Muscle of arm (tissue), 12 donors: Measurements from ENCODE around the gene ARHGEF37. TPM values are rescaled to one million over a fixed set of nuclear protein-coding genes. Genes with fewer than 3 reads are reported as not detected.
"Not testable (repeated sequence)": the region's sequence is repeated elsewhere in the genome, so short reads cannot be mapped to it uniquely, and the experiment has no call there.

Source experiments
- DNase-seq: peaks from one replicate; pipeline ENCODE4 v3.0.0-alpha.2; 2013
- polyA plus RNA-seq, 12 donors: library from polyadenylated mRNA; unstranded; fragments of 120-200 nt; gene quantifications; one replicate each; pipeline ENCODE4 v1.2.1, GENCODE V29; 2013; ENCODE audit not compliant: insufficient read length in 12 of 12

Gene ARHGEF37
- polyA plus RNA-seq, 12 donors = 2.7 to 7.7 (median 4.5) TPM; not detected in 2

DNA sequence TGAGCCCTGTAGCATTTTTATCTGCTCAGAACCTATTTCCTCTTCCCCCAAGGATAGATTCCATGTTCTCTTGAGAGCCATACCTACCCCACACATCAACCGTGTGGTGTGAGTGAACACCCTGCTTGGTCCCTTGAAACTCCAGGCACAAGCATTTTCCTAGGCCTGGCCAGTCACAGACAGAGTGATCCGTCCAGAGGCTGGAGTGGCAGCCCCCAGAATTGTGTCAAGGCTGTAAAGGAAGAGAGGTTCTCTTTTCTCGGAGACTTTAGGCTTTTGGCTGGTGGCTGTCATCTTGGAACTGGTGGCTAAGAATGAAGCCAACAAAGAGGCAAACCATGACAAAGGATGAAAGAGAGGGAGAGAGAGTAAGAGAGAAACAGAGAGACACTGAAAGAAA, 66.0 kb downstream of the ARHGEF37 start:
- no peak for DNase-seq

- DNase-seq = not testable (repeated sequence)
Observed at GRCh38 chr5:149648464-149649393, 67.4 kb downstream of the ARHGEF37 start.

- not testable (repeated sequence) for DNase-seq
Observed at GRCh38 chr5:149649730-149650129, 68.4 kb downstream of the ARHGEF37 start.

DNA sequence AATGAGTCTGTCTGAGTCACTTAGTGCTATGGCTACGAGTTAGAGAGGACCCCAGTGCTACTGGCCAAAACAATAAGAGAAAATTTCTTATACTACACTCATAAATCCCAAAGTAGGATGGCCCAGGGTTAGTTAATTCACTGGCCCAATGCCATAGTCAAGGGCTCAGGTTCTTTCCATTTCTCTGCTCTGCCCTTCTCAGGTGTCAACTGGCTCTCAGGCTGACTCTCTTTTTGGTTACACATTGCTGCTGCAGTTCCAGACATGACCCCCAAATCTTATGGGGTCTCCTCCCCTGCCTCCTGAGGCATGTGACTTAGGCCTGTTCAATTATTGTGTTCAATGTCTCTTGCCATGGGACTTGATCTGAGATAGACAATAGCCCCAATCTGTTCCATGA, 70.4 kb downstream of the ARHGEF37 start:
- no peak for DNase-seq

- DNase-seq = no peak
Observed at GRCh38 chr5:149652697-149653096, 71.4 kb downstream of the ARHGEF37 start.

DNA sequence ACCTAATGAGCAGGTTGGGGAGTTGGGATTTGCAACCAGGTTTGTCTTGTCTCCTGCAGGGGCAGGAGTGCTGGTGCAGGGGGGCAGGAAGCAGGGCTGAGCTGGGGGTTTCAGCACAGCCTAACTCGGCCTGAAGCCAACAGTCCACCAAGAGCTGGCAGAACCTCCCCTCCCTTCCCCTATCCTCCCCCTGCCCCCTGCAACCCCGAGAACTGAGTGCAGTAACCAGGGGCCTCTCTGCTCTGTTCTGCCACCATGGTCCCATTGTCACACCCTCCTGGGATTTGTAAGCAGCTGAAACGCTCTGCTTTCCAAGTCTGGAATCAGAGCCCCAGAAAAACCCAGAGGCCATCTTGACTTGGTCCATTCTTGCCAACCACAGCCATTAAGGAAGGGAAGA, 72.9 kb downstream of the ARHGEF37 start:
- no peak for DNase-seq

- DNase-seq = no peak
Observed at GRCh38 chr5:149654883-149655505, 73.7 kb downstream of the ARHGEF37 start.

GRCh38 chr5:149656576-149657182, 75.4 kb downstream of the ARHGEF37 start:
- DNase-seq = no peak

GRCh38 chr5:149657324-149657723, 76.0 kb downstream of the ARHGEF37 start:
- no peak for DNase-seq

DNA sequence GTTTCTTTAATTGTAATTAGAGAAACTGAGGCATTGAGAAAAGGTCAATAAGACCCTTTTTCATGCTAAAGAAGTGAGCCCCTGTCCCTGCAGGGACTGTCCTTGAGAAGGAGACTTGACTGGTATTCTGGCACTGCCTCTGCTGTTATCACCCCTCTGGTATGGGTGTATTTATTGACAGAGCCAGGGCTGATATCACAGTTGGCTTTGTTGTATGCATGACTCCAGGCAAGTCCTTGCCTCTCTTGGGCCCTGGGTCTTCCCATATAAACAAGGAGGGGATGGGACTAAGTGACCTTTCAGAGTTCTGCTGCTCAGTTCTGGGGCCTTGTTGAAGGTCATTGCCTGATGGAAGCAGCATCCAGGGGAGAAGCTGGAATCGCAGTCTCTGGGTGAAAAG, 77.0 kb downstream of the ARHGEF37 start:
- no peak for DNase-seq

DNA sequence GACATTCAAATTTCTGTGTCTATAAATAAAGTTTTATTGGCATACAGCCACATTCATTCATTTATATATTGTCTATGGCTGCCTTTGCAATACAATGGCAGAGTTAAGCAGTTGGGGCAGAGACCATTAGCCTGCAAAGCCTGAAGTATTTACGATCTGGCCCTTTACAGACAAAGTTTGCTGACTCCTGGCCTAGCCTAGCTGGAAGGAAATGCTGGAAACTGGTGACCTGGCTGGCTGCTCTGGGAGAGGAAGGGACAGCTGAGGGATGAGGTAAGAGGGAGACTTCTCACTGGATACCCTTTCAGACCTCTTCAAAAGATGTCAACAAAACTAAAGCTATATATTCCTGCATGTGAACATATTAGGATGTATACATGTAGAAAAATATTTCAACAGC, 82.8 kb downstream of the ARHGEF37 start:
- DNase-seq = no peak

DNA sequence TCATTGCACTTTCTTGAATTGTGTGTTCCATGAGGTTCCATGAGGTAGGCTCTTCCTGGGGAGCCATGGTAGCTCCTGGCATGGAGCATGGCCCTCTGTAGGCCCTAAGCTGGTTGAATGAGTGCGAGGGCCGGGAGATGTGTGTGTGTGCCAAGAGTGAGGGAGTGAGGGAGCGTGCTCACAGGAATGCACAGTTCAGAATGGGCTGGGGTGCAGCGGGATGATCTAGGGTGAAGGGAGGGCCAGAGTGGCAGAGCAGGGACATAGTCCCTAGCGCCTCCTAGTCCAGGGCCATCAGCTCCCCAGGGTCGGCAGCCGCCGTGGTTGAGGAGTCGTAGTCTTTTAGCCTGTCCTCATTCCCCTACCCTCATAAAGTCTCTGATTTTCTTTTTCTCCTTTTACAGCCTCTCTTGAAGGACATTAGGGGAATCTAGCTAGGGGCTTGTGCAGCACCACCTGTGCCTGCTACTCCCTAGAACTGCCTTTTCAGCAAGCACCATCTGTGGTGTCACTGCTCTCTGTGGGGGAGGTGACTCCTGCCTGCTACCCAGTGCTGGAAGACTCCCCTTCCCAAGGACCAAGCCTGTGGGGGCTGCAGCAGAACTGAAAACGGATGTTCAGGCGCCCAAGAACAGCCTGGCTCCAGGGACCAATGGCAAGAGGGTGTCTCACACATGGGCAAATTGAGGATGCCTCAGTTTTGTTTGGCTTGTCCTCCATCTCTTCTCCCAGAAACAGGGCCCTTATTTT, 83.5 kb downstream of the ARHGEF37 start:
- no peak for DNase-seq

DNA sequence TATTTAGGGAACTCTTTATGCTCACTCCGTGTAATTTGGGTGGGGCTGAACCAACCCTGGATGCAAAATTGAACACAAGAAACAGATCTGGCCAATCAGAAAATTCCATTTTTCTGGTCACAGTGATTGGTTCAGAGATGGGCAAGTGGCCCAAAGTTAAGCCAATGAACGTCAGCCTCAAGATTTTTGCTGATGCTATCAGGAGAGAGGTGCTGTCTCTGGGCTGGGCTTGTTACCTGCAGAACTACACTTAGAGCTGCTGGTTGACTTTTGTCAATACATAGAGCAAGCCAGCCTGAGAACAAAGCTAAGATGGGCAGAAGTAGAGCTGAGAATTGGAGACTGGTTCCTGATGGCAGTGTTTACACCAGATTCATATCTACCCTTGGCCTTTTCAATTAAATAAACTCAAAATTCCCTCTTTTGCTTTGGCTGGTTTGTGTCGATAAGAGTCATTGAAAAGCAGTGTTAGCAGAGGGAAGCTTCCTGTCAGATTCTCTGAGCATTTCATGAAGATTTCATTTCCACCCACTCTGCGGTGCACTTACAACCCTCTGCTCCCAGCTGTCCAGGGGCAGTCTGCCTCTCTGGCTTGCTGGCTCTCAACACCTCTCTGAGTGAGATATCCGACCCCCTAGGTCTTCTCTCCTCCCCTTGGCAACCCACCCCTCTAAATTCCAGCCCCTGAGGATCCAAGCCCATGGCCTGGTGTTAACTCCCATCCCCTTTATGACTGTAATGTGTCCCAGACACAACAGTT, 84.3 kb downstream of the ARHGEF37 start:
- DNase-seq = no peak

GRCh38 chr5:149666212-149666852, 85.0 kb downstream of the ARHGEF37 start:
- DNase-seq = no peak

GRCh38 chr5:149667084-149667828, 86.0 kb downstream of the ARHGEF37 start:
- no peak for DNase-seq

GRCh38 chr5:149667829-149668330, 86.6 kb downstream of the ARHGEF37 start:
- DNase-seq = no peak

DNA sequence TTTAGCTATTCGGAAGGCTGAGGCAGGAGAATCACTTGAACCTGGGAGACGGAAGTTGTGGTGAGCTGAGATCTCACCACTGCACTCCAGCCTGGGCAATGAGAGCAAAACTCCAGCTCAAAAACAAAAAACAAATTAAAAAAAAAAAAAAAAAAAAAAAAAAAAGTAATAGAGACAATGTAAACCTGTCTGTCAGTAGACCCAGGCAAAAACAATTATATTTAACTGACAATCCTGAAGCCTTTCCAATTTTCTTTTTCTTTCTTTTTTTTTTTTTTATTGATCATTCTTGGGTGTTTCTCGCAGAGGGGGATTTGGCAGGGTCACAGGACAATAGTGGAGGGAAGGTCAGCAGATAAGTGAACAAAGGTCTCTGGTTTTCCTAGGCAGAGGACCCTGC, 88.0 kb downstream of the ARHGEF37 start:
- not testable (repeated sequence) for DNase-seq

- DNase-seq = no peak
Observed at GRCh38 chr5:149671544-149671943, 90.2 kb downstream of the ARHGEF37 start.

DNA sequence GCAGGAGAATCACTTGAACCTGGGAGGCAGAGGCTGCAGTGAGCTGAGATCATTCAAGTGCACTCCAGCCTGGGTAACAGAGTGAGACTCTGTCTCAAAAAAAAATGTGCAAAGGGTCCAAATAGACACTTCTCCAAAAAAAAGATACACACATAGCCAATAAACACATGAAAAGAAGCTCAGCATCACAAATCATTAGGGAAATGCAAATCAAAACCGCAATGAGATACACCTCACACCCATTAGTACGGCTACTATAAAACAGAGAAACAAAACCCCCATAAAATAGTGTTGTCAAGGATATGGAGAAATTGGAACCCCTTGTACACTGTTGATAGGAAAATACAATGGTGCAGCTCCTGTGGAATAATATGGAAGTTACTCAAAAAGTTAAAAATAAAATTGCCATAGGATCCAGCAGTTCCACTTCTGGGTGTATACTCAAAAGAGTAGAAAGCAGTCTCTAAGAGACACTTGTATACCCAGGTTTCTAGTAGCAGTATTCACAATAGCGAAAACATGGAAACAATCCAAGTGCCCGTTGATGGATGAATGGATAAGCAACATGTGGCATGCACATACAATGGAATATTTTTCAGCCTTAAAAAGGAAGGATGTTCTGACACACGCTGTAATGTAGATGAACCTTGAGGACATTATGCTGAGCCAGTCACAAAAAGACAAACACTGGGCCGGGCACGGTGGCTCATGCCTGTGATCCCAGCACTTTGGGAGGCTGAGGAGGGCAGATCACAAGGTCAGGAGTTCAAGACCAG, 91.6 kb downstream of the ARHGEF37 start:
- no peak for DNase-seq
